Thymus (tissue), 14 donors: Measurements from ENCODE around the gene ZBTB5. TPM values are rescaled to one million over a fixed set of nuclear protein-coding genes. Genes with fewer than 3 reads are reported as not detected.
"Not testable (repeated sequence)": the region's sequence is repeated elsewhere in the genome, so short reads cannot be mapped to it uniquely, and the experiment has no call there.

Experiments used
- DNase-seq, 9 donors: peaks; one replicate each; pipeline ENCODE4 v3.0.0-alpha.2; 2013; ENCODE audit warnings: low spot score in 9 of 9, low read depth in 6 of 9, missing footprints in 1 of 9
- H3K27ac ChIP-seq, 2 donors: one replicate each; pipeline ENCODE4 v1.5.1; 2013; ENCODE audit warnings: control low read depth in 1 of 2, low read depth in 1 of 2, low read length in 1 of 2, mild to moderate bottlenecking in 1 of 2, moderate library complexity in 1 of 2
- H3K27me3 ChIP-seq, 2 donors: one replicate each; pipeline ENCODE4 v1.5.1; 2013; ENCODE audit warnings: low read length in 1 of 2; ENCODE audit not compliant: control insufficient read depth in 2 of 2, insufficient read depth in 1 of 2
- H3K36me3 ChIP-seq, 2 donors: one replicate each; pipeline ENCODE4 v1.5.1; 2013; ENCODE audit warnings: low read length in 1 of 2, mild to moderate bottlenecking in 1 of 2, moderate library complexity in 1 of 2; ENCODE audit not compliant: control insufficient read depth in 2 of 2, insufficient read depth in 2 of 2
- H3K4me1 ChIP-seq, 2 donors: one replicate each; pipeline ENCODE4 v1.5.1; 2013; ENCODE audit warnings: low read length in 2 of 2; ENCODE audit not compliant: control insufficient read depth in 2 of 2, insufficient read depth in 2 of 2
- H3K4me3 ChIP-seq, 2 donors: one replicate each; pipeline ENCODE4 v1.5.1; 2013; ENCODE audit warnings: low read length in 2 of 2, control low read depth in 1 of 2, mild to moderate bottlenecking in 1 of 2
- H3K9me3 ChIP-seq, 2 donors: one replicate each; pipeline ENCODE4 v1.5.1; 2013; ENCODE audit warnings: low read length in 1 of 2, mild to moderate bottlenecking in 1 of 2; ENCODE audit not compliant: control insufficient read depth in 2 of 2, insufficient read depth in 1 of 2
- WGBS: extraction: QIAGEN DNeasy Blood & Tissue Kit; methylation state at CpG from one replicate; pipeline ENCODE4 v1.1.7; 2013; 5-methylcytosine and 5-hydroxymethylcytosine counted together
- long read RNA-seq, 10 donors: transcript quantifications; one replicate each; lab custom pipeline, GENCODE V29; 2026
- polyA plus RNA-seq: library from polyadenylated mRNA; stranded (reverse); fragments of 200-250 nt; gene quantifications from one replicate; pipeline ENCODE4 v1.2.3, GENCODE V29; 2013
- total RNA-seq: library from RNA; stranded (reverse); fragments of 120-200 nt; gene quantifications from one replicate; pipeline ENCODE4 v1.2.4, GENCODE V29; 2013
- donor health status: healthy.

The ZBTB5 gene, protein sequence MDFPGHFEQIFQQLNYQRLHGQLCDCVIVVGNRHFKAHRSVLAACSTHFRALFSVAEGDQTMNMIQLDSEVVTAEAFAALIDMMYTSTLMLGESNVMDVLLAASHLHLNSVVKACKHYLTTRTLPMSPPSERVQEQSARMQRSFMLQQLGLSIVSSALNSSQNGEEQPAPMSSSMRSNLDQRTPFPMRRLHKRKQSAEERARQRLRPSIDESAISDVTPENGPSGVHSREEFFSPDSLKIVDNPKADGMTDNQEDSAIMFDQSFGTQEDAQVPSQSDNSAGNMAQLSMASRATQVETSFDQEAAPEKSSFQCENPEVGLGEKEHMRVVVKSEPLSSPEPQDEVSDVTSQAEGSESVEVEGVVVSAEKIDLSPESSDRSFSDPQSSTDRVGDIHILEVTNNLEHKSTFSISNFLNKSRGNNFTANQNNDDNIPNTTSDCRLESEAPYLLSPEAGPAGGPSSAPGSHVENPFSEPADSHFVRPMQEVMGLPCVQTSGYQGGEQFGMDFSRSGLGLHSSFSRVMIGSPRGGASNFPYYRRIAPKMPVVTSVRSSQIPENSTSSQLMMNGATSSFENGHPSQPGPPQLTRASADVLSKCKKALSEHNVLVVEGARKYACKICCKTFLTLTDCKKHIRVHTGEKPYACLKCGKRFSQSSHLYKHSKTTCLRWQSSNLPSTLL
- total RNA-seq (10.9 TPM), polyA plus RNA-seq (8.0 TPM)
- long read RNA-seq, donor 1, full-length matches to known transcripts: 1 of 1 reads
- long read RNA-seq, donor 1, partial matches to known transcripts: 0 of 1 reads
- long read RNA-seq, donor 1, other reads (novel, unspliced or antisense): 0 of 1 reads
- long read RNA-seq, donor 2: 0 reads
- long read RNA-seq, donor 3, full-length matches to known transcripts: 3 of 3 reads
- long read RNA-seq, donor 3, partial matches to known transcripts: 0 of 3 reads
- long read RNA-seq, donor 3, other reads (novel, unspliced or antisense): 0 of 3 reads
- long read RNA-seq, donor 4, full-length matches to known transcripts: 3 of 3 reads
- long read RNA-seq, donor 4, partial matches to known transcripts: 0 of 3 reads
- long read RNA-seq, donor 4, other reads (novel, unspliced or antisense): 0 of 3 reads
- long read RNA-seq, donor 5, full-length matches to known transcripts: 1 of 1 reads
- long read RNA-seq, donor 5, partial matches to known transcripts: 0 of 1 reads
- long read RNA-seq, donor 5, other reads (novel, unspliced or antisense): 0 of 1 reads
- long read RNA-seq, donor 6, full-length matches to known transcripts: 5 of 5 reads
- long read RNA-seq, donor 6, partial matches to known transcripts: 0 of 5 reads
- long read RNA-seq, donor 6, other reads (novel, unspliced or antisense): 0 of 5 reads
- long read RNA-seq, donor 7, full-length matches to known transcripts: 3 of 3 reads
- long read RNA-seq, donor 7, partial matches to known transcripts: 0 of 3 reads
- long read RNA-seq, donor 7, other reads (novel, unspliced or antisense): 0 of 3 reads
- long read RNA-seq, donor 8, full-length matches to known transcripts: 2 of 2 reads
- long read RNA-seq, donor 8, partial matches to known transcripts: 0 of 2 reads
- long read RNA-seq, donor 8, other reads (novel, unspliced or antisense): 0 of 2 reads
- long read RNA-seq, donor 9: 0 reads
- long read RNA-seq, donor 10, full-length matches to known transcripts: 2 of 2 reads
- long read RNA-seq, donor 10, partial matches to known transcripts: 0 of 2 reads
- long read RNA-seq, donor 10, other reads (novel, unspliced or antisense): 0 of 2 reads

DNA sequence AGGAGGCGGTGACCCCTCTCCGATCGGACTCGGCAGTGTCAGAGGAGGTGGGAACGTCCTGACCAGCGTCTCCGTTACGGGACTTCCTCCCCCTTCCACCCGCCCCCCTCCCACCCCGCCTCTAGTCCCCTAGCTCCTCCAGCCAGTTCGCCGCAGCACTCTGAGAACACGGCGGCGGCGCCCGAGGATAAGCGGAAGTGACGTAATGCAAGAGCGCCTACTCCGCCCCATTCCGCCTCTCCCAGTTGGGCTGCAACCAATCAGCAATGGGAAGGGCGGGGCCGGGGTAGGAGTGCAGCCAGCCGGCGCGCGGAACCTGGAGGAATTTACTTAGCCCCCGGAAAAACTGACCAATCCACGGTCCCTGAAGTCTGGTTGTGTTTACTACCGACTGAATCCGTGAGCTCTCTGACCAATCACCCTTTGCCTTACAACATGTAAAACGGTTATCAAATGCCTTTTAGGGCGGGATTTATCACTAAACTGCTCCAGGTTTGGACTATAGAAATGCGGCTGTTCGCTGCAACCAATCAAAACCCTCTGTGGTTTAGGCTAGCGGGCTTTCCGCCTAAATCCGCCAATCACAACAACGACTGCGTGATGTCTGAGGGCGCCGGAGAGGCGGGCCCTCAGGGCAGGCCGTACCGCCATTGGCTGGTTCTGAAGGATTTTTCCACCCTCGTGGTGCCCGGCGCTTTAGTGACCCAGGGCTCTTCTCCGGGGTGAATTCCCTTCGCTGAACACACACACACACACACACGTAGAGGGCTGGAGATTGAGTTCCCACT is at the start of gene ZBTB5:
TSS of gene ZBTB5 (minus strand) at position 202 of the 788 bp plus-strand sequence. CDS start 22,899 bp downstream, outside the sequence.
- H3K4me3 ChIP-seq: peak within 1 kb of the TSS; percentile 73 to 89
- no peaks in the 10 kb centered on the region for H3K36me3 ChIP-seq
- peaks cover 0 to 9% of the 10 kb centered on the region in 2 donors for H3K27me3 ChIP-seq
- H3K9me3 ChIP-seq: no peaks in the 10 kb centered on the region
- peak within 1 kb of the TSS; percentile 96 for H3K27ac ChIP-seq
- peaks cover 9 to 18% of the 10 kb centered on the region in 2 donors for H3K4me1 ChIP-seq
- WGBS: under 1% methylated on average over 52 of the region's 52 CpGs
- DNase-seq: peak; percentile 97 to 99 (median 98)

DNA sequence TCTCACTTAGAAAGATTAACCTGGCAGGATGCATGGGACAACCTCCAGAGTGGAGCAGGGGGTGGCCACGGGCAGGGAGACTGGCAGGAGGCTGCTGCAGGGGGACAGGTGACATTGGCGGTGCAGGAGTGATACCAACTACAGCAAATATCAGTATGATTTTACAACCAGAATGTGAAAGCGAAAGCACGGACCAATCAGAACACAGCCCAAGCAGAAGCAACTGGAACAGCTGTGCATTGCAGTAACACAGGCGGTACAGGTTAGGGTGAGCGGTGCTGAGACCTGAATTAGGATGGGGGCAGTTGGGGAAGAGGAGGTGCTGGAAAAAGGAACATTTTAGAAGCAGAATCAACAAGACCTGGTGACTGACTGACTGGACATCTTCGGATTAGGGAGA is 49.7 kb upstream of the ZBTB5 start:
- whole genome bisulfite sequencing: 95% methylated on average over 7 of the region's 7 CpGs
- Histone ChIP-seq H3K4me1 (no peaks in the 10 kb centered on the region), H3K27ac (no peak overlapping the region), H3K9me3 (no peaks in the 10 kb centered on the region), H3K36me3 (no peaks in the 10 kb centered on the region), H3K27me3 (no peaks in the 10 kb centered on the region), H3K4me3 (no peak overlapping the region)
- no peak for DNase-seq

DNA sequence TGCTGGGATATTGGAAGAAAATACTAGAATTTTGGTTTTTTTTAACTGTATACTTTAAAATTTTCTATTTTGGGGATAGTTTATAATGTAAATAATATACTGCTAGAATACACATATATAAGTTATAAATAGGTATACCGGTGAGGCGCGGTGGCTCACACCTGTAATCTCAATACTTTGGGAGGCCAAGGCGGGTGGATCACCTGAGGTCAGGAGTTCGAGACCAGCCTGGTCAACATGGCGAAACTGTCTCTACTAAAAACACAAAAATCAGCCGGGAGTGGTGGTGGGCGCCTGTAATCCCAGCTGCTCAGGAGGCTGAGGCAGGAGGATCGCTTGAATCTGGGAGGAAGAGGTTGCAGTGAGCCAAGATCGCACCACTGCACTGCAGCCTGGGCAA is 49.2 kb upstream of the ZBTB5 start:
- H3K27me3 ChIP-seq, H3K4me3 ChIP-seq, DNase-seq, H3K36me3 ChIP-seq, H3K4me1 ChIP-seq, H3K9me3 ChIP-seq, H3K27ac ChIP-seq: not testable (repeated sequence)
- WGBS: 99% methylated on average over 10 of the region's 10 CpGs

DNA sequence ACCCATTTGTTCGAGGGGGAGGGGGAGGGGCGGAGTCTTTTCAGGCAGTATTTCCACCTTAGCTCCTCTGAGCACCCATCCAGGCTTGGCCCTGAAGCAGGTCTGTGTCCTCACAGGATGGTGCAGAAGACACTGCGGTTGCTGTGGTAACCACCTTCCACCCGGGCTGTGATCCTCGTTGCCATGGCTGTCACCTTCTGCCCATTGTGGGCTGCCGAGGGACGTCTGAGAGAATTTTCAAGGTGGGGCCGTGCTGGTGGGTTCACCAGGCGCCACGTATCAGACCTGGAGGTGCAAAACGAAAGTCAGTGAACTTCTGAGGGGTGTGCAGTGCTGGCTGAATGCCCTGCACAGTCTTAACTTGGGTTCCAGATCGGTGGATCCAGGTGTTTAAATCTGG is 47.2 kb upstream of the ZBTB5 start:
- Histone ChIP-seq H3K36me3 (peaks cover 10 to 12% of the 10 kb centered on the region in 2 donors), H3K9me3 (no peaks in the 10 kb centered on the region), H3K4me3 (no peak overlapping the region), H3K27ac (no peak overlapping the region), H3K27me3 (no peaks in the 10 kb centered on the region), H3K4me1 (no peaks in the 10 kb centered on the region)
- no peak for DNase-seq
- 96% methylated on average over 12 of the region's 12 CpGs for WGBS

DNA sequence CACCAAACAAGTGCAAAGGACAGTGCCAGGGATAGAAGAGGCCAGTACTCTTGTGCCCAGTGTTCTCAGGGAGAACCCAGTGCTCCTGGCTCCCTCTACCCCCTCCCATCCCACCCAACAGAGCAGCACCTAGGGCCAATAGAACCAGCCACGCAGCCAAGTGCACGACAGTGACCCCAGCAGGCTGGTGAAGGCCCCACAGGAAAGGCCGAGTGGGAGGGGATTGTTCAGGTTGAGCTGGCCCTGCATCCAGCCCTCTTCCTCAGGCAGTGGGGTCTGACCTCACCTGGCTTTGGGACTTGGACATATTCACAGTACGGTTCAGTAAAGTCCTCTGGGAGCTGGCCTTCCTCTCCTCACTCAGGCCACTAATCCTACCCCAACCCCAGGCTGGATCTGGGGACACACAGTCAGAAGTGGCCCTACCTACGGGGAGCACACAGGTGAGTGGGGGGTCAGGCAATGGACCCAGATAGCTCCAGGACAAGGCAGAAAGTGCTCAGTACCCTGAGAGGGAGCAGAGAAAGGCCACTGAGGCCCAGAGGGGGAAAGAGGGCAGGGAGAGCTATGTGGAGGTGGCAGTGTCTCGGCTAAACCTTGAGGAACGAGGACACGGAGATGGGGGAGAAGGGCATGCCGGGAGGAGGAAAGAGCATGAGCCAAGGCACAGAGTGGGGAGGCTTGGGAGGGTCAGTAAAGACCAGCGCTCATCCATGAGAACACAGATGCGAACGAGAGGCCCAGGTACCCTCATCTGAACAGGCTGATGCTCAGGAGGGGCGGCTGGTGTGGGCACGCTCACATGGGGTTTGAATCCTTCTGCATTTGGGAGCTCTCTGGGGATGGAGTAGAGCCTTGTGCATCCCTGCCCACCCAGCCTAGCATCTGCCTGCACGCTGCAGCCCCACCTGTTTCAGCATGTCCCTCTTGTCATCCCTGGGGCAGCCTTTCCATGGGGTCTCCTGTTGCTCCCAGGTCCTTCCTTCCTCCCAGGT is 46.1 kb upstream of the ZBTB5 start:
- DNase-seq: no peak
- H3K9me3 ChIP-seq: no peaks in the 10 kb centered on the region
- H3K27me3 ChIP-seq: no peaks in the 10 kb centered on the region
- peaks cover 10 to 17% of the 10 kb centered on the region in 2 donors for H3K36me3 ChIP-seq
- no peaks in the 10 kb centered on the region for H3K4me1 ChIP-seq
- H3K27ac ChIP-seq: no peak overlapping the region
- no peak overlapping the region for H3K4me3 ChIP-seq
- 97% methylated on average over 15 of the region's 15 CpGs for WGBS

DNA sequence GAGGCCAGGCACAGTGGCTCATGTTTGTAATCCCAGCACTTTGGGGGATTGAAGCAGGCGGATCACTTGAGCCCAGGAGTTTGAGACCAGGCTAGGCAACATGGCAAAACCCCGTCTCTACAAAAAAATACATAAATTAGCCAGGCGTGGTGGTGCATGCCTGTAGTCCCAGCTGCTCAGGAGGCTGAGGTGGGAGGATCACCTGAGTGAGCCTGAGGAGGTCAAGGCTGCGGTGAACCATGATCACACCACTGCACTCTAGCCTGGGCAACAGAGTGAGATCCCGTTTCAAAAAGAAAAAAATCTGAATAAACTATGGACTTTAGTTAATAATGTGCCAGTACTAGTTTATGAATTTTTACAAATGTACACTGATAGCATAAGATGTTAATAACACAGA is 44.8 kb upstream of the ZBTB5 start:
- H3K27me3 ChIP-seq: not testable (repeated sequence)
- H3K36me3 ChIP-seq: peaks cover 10 to 17% of the 10 kb centered on the region in 2 donors

DNA sequence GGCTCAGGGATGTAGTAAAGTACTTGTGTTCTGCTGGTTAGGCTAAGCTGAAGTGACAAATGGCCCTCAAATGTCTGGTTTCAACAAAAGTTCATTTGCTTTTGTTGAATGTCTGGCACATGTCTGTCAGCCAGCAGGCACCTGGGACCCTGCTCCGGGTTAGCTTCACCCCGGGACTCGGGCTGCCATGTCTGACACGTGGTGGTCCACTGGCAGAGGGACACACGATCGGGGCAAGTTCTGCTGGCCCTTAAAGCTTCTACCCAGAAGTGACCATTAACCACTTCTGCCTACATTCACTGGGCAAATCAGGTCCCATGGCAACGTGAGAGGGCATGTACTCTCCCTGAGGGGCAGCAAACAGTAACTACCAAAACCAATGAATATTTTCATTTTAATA is 44.3 kb upstream of the ZBTB5 start:
- Histone ChIP-seq H3K4me3 (no peak overlapping the region), H3K36me3 (peaks cover 14 to 21% of the 10 kb centered on the region in 2 donors), H3K4me1 (no peaks in the 10 kb centered on the region), H3K27me3 (no peaks in the 10 kb centered on the region), H3K27ac (no peak overlapping the region), H3K9me3 (no peaks in the 10 kb centered on the region)
- DNase-seq: no peak
- WGBS: 97% methylated on average over 7 of the region's 7 CpGs

More for the DNA sequence above, 44.8 kb upstream of the ZBTB5 start:
- H3K9me3 ChIP-seq, H3K27ac ChIP-seq, H3K4me3 ChIP-seq, H3K4me1 ChIP-seq, DNase-seq: not testable (repeated sequence)
- 99% methylated on average over 5 of the region's 5 CpGs for whole genome bisulfite sequencing
